ENCODE data around the gene GAS2L1.
"Not testable (repeated sequence)": the region's sequence is repeated elsewhere in the genome, so short reads cannot be mapped to it uniquely, and the experiment has no call there.

The GAS2L1 gene

GRCh38 chr22:29342177-29342576, 35.7 kb downstream of the GAS2L1 start:
- no peak for DNase-seq (ENCODE audit: low read depth)

DNA sequence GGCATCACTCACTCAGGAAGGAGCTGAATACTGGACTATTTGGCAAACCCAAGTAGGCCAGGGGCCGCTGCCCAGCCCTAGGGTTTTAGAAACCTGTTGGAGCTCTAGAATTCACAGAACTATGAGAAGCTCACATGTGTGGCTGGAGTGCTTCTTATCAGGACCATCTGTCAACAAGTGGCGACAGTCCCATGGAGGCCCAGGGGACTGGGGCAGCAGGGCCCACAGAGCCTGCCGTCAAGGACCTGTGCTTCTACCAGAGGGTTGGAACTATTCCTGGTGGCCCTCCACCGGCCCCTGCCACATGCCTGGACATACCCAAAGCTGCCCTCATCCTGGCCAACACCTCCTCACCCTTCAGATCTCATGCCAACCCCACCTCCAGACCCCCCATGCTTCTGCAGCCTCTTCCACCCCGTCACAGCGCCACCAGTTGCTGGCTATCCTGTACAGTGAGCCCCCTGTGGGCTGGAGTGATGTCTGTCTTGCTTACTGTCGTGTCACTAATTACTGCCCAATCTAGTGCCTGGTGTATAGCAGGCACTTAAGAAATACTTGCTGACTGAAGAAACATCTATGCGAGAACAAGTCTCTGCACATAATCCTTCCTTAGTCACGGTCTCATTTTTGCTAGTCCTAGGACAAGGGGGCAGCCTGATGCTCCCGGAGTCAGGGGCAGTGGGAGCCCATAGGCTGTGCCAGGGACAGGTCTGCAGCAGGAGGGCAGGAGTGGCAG, 36.3 kb downstream of the GAS2L1 start:
- DNase-seq (ENCODE audit: low read depth): no peak

DNA sequence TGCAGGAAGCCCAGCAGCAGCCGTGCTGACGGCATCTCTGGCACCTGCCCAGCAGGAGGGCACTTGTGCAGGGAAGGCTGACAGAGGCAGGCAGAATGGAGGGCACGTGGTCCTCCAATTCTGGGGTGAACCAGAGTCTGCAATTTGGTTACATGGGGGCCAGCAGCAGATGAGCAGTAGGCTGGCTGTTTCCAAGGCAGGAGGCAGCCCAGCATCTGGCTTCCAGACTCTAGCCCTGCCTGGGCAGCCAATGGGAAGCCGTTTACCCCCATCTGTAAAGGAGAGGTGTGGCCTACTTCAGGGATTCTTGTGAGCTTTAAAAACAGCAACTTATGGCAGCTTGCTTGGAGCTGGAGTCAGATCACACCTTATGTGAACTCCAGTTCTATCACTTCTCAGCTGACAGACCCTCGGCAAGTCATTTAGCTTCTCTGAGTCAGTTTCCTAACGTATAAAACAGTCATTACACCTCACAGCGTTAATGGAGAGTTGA, 36.9 kb downstream of the GAS2L1 start:
- no peak for DNase-seq (ENCODE audit: low read depth)

- DNase-seq (ENCODE audit: low read depth): no peak
Measured at GRCh38 chr22:29344137-29344536, 37.7 kb downstream of the GAS2L1 start.

DNA sequence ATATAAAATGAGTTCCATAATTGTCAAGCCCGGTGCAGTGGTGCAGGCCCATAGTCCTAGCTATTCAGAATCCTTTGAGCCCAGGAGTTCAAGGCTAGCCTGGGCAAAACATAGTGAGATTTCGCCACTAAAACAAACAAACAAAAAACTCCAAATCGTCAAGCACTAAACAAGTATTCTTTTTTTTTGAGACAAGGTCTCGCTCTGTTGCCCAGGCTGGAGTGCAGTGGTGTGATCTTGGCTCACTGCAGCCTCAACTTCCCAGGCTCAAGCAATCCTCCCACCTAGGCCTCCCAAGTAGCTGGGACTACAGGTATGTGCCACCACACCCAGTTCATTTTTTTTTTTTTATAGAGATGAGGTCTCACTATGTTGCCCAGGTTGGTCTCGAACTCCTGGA, 38.4 kb downstream of the GAS2L1 start:
- not testable (repeated sequence) for DNase-seq (ENCODE audit: low read depth)

- DNase-seq (ENCODE audit: low read depth): no peak
Measured at GRCh38 chr22:29345932-29346331, 39.5 kb downstream of the GAS2L1 start.

DNA sequence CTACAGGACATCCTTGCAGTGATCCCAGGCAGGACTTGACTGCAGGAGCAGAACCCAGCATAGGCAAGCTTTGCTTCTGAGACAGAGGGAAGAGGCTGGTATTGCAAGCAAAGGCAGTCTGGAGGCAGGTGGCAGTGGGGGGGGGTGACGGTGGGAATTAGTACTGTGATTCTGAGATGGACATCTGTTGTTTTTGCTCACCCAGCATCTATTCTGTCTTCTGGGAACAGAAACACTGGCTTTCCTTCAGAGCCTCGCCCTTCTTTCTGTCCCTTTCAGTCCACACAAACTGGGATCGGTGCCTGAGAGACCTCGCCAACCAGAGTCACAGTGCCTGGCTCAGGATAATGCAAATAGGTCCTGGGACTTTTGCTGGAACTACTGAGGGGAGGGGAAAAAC, 40.2 kb downstream of the GAS2L1 start:
- no peak for DNase-seq (ENCODE audit: low read depth)

DNA sequence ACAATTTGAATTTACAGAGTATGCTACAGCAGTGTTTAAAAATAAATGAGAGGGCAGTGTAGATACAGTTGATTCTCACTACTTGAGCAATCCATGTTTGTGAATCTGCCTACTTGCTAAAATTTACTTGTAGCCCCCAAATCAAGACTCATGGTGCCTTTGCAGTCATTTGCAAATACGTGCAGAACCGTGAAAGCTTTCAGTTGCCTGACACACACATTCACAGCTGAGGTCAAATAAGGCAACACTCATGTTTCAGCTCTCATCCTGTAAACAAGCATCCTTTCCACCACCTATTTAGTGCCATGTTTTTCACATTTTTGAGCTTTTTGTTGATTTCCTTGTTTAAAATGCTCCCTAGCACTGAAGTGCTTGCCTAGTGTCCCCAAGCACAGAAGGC, 41.6 kb downstream of the GAS2L1 start:
- no peak for DNase-seq (ENCODE audit: low read depth)

DNA sequence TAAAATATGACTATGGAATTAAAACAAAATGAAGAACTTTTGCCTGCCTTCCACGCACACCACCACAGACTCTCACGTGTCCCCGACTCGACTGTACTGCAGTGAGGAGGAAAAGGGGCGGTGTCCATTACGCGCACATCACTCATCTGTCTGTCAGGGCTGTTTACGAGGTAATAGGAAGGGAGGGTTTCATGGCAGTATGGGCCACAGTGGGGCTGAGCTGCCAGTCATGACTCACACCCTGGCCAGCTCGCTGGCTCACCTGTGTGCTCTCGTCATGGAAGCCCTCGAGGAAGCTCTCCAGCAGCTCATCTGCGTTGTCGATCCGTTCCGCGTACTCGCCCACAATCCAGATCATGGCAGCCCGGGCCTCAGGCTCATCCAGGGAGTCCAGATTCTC, 42.5 kb downstream of the GAS2L1 start:
- no peak for DNase-seq (ENCODE audit: low read depth)

GRCh38 chr22:29351042-29351441, 44.6 kb downstream of the GAS2L1 start:
- DNase-seq (ENCODE audit: low read depth): no peak

GRCh38 chr22:29351891-29352290, 45.4 kb downstream of the GAS2L1 start:
- DNase-seq (ENCODE audit: low read depth): no peak

DNA sequence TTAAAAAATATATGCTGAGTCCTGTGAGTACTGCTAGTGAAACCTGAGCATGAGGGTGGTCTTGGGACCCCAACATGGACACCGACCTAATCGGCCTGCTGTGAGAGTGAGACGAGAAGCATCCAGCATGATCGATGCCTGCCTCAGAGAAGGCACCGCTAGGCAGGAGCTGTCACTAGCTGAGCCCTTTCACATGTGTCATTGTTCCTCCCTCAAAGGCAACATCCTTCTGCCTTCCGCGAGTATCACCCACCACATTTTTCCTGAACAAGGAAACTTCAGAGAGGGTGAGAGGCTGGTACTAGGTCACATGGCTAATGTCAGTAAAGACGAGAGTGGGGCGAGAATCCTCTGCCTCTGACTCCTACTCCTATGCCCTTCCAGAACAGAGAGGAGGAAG, 46.3 kb downstream of the GAS2L1 start:
- no peak for DNase-seq (ENCODE audit: low read depth)

DNA sequence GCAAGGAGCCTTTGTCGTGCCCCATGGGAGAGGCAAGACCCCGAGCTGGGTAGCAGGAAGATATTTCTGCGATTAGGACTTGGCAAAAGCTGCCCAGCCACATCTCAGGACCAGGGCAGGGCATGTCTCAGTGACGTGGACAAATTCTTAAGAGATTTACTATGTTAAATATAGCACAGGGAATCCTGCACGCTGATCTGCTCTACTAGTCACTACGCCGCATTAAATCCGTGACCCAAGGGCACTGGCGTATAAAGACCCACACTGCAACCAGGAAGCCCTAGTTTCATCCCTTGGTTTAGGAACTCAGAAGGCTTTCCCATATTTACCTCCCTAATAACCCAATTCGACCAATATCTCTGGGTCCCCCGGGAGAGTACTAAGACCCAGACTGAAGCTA, 46.8 kb downstream of the GAS2L1 start:
- DNase-seq (ENCODE audit: low read depth): no peak

DNA sequence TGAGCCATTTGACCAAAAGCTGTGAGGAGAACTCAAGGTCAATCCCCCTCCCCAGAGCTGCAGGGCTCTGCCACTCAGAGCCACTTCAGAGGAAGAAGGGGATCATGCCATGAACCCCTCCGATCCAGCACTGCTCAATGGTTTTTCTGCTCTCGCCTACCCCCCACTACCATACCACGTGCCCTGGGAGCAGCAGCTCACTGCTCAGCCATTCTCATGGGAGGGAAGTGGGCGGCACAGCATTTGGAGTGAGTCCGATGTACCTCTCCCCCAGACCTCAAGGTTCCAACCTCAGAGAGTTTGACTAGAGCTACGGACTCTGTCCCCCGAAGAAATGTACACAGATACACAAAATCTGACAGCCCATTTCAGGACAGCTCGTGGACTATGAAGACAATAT, 47.4 kb downstream of the GAS2L1 start:
- no peak for DNase-seq (ENCODE audit: low read depth)

DNA sequence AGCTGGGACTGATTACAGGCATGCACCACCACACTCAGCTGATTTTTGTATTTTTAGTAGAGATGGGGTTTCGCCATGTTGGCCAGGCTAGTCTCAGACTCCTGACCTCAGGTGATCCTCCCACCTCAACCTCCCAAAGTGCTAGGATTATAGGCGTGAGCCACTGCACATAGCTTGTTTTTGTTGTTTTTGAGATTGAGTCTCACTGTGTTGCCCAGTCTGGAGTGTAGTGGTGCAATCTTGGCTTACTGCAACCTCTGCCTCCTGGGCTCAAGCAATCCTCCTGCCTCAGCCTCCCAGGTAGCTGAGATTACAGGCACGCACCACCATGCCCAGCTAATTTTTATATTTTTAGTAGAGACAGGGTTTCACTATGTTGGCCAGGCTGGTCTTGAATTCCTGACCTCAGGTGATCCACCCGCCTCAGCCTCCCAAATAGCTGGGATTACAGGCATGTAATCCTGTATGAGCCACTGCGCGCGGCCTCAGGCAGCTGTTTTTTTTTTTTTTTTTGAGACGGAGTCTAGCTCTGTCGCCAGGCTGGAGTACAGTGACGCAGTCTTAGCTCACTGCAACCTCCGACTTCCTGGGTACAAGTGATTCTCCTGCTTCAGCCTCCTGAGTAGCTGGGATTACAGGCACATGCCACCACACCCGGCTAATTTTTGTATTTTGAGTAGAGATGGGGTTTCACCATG, 50.9 kb downstream of the GAS2L1 start:
- not testable (repeated sequence) for DNase-seq (ENCODE audit: low read depth)

- no peak for DNase-seq (ENCODE audit: low read depth)
Measured at GRCh38 chr22:29359469-29359868, 53.0 kb downstream of the GAS2L1 start.

All from stimulated activated CD8-positive, alpha-beta memory T cell treated with anti-CD3 and anti-CD28 coated beads, Interleukin-7, amount 100 ng/mL, for 24 hours (primary cell).